H9 (cell line): ENCODE results near the gene SUGT1. TPM values are rescaled to one million over a fixed set of nuclear protein-coding genes. Genes with fewer than 3 reads are reported as not detected.

Experiments
- DNase-seq: peaks from one replicate; pipeline ENCODE4 v3.0.0-alpha.2; 2017
- H2AFZ ChIP-seq: one replicate; pipeline ENCODE4 v1.6.1; 2013; ENCODE audit warnings: mild to moderate bottlenecking, low read length, control low read depth, moderate library complexity
- H2AK5ac ChIP-seq: 2 replicates; pipeline ENCODE4 v1.6.1; 2013; ENCODE audit warnings: low read length, control low read depth, mixed read lengths; ENCODE audit not compliant: insufficient read length
- H2BK120ac ChIP-seq: one replicate; pipeline ENCODE4 v1.6.1; 2013; ENCODE audit warnings: low read depth, mild to moderate bottlenecking, low read length, control low read depth, inconsistent platforms; ENCODE audit not compliant: poor library complexity, severe bottlenecking
- H2BK12ac ChIP-seq: 2 replicates; pipeline ENCODE4 v1.6.1; 2013; ENCODE audit warnings: low read length, control low read depth, mixed read lengths, low read depth; ENCODE audit not compliant: insufficient read length
- H2BK15ac ChIP-seq: 2 replicates; pipeline ENCODE4 v1.6.1; 2013; ENCODE audit warnings: low read depth, low read length, control low read depth
- H2BK20ac ChIP-seq: one replicate; pipeline ENCODE4 v1.6.1; 2013; ENCODE audit warnings: low read depth, mild to moderate bottlenecking, low read length, control low read depth, inconsistent platforms; ENCODE audit not compliant: poor library complexity, severe bottlenecking
- H2BK5ac ChIP-seq: 2 replicates; pipeline ENCODE4 v1.6.1; 2013; ENCODE audit warnings: low read length, control low read depth, mixed read lengths; ENCODE audit not compliant: insufficient read length
- H3K14ac ChIP-seq: 2 replicates; pipeline ENCODE4 v1.6.1; 2013; ENCODE audit warnings: low read length, control low read depth; ENCODE audit not compliant: insufficient read depth
- H3K18ac ChIP-seq: 2 replicates; pipeline ENCODE4 v1.6.1; 2013; ENCODE audit warnings: low read depth, mild to moderate bottlenecking, mixed read lengths, low read length, control low read depth; ENCODE audit not compliant: insufficient read length
- H3K23ac ChIP-seq: 2 replicates; pipeline ENCODE4 v1.6.1; 2013; ENCODE audit warnings: low read length, control low read depth, mixed read lengths, low read depth; ENCODE audit not compliant: insufficient read length
- H3K23me2 ChIP-seq: 2 replicates; pipeline ENCODE4 v1.6.1; 2013; ENCODE audit warnings: low read depth, mild to moderate bottlenecking, mixed read lengths, low read length, control low read depth; ENCODE audit not compliant: insufficient read length, poor library complexity, severe bottlenecking
- H3K27ac ChIP-seq: 2 replicates; pipeline ENCODE4 v1.5.1; 2013; ENCODE audit warnings: low read length, control low read depth, mixed read lengths, low read depth; ENCODE audit not compliant: insufficient read length
- H3K27me3 ChIP-seq: 2 replicates; pipeline ENCODE4 v1.6.1; 2013; ENCODE audit warnings: low read length, control low read depth, inconsistent platforms; ENCODE audit not compliant: insufficient read depth
- H3K4ac ChIP-seq: 2 replicates; pipeline ENCODE4 v1.6.1; 2013; ENCODE audit warnings: low read depth, mild to moderate bottlenecking, control low read depth, inconsistent platforms, low read length, moderate library complexity
- H3K4me1 ChIP-seq: 2 replicates; pipeline ENCODE4 v1.6.1; 2013; ENCODE audit warnings: low read length, control low read depth, inconsistent platforms; ENCODE audit not compliant: insufficient read depth
- H3K4me2 ChIP-seq: 2 replicates; pipeline ENCODE4 v1.6.1; 2013; ENCODE audit warnings: low read length, control low read depth, mixed read lengths; ENCODE audit not compliant: insufficient read length, insufficient read depth
- H3K56ac ChIP-seq: 2 replicates; pipeline ENCODE4 v1.6.1; 2013; ENCODE audit warnings: low read depth, mild to moderate bottlenecking, mixed read lengths, low read length, control low read depth; ENCODE audit not compliant: insufficient read length
- H3K79me1 ChIP-seq: 2 replicates; pipeline ENCODE4 v1.6.1; 2013; ENCODE audit warnings: low read depth, mild to moderate bottlenecking, moderate library complexity, low read length, control low read depth, inconsistent platforms; ENCODE audit not compliant: insufficient read depth, poor library complexity, severe bottlenecking
- H3K79me2 ChIP-seq: 2 replicates; pipeline ENCODE4 v1.6.1; 2013; ENCODE audit warnings: low read length, control low read depth, inconsistent platforms; ENCODE audit not compliant: insufficient read depth
- H3K9ac ChIP-seq: 2 replicates; pipeline ENCODE4 v1.6.1; 2013; ENCODE audit warnings: low read length, control low read depth, mixed read lengths; ENCODE audit not compliant: insufficient read length; ENCODE audit errors: extremely low read depth
- H3K9me3 ChIP-seq: one replicate; pipeline ENCODE4 v1.6.1; 2013; ENCODE audit warnings: low read depth, low read length, inconsistent platforms; ENCODE audit not compliant: control insufficient read depth
- H3T11ph ChIP-seq: one replicate; pipeline ENCODE4 v1.6.1; 2013; ENCODE audit warnings: mild to moderate bottlenecking, low read length, control low read depth, inconsistent platforms
- H4K20me1 ChIP-seq: one replicate; pipeline ENCODE4 v1.6.1; 2013; ENCODE audit not compliant: control insufficient read depth, insufficient read length, insufficient read depth
- H4K5ac ChIP-seq: 2 replicates; pipeline ENCODE4 v1.6.1; 2013; ENCODE audit warnings: low read depth, mild to moderate bottlenecking, mixed read lengths, low read length, control low read depth; ENCODE audit not compliant: insufficient read length
- H4K8ac ChIP-seq: replicated peaks from 2 replicates; pipeline ENCODE4 v1.6.1; 2013; ENCODE audit warnings: low read length, control low read depth, mixed read lengths, low read depth; ENCODE audit not compliant: insufficient read length
- H4K91ac ChIP-seq: 2 replicates; pipeline ENCODE4 v1.6.1; 2013; ENCODE audit warnings: low read depth, mild to moderate bottlenecking, moderate library complexity, mixed read lengths, low read length, control low read depth; ENCODE audit not compliant: insufficient read length
- H3K27ac Mint-ChIP-seq, 3 experiments: 2 replicates in 2 of 3; 3 replicates in 1 of 3; pipeline ENCODE4 v1.8.0; 2020 to 2021; ENCODE audit warnings: mixed read lengths in 3 of 3, mild to moderate bottlenecking in 1 of 3, moderate library complexity in 1 of 3
- H3K27me3 Mint-ChIP-seq: 2 replicates; pipeline ENCODE4 v1.8.0; 2021; ENCODE audit warnings: low read depth, mild to moderate bottlenecking, moderate library complexity, mixed read lengths
- H3K36me3 Mint-ChIP-seq, 3 experiments: 2 replicates in 2 of 3; 3 replicates in 1 of 3; pipeline ENCODE4 v1.8.0; 2020 to 2021; ENCODE audit warnings: low read depth in 3 of 3, mixed read lengths in 3 of 3; ENCODE audit not compliant: insufficient read depth in 1 of 3
- H3K4me1 Mint-ChIP-seq, 2 experiments: 2 replicates each; pipeline ENCODE4 v1.8.0; 2020; ENCODE audit warnings: mixed read lengths in 2 of 2
- H3K4me3 Mint-ChIP-seq, 2 experiments: 2 replicates in 1 of 2; 3 replicates in 1 of 2; pipeline ENCODE4 v1.8.0; 2020 to 2021; ENCODE audit warnings: mild to moderate bottlenecking in 2 of 2, mixed read lengths in 2 of 2, moderate library complexity in 1 of 2
- H3K9me3 Mint-ChIP-seq, 2 experiments: 2 replicates in 1 of 2; 3 replicates in 1 of 2; pipeline ENCODE4 v1.8.0; 2020; ENCODE audit warnings: mild to moderate bottlenecking in 2 of 2, mixed read lengths in 2 of 2, moderate library complexity in 1 of 2
- CTCF ChIP-seq: fragments of 200-600 bp; sonication (generic); conservative IDR thresholded peaks from 3 replicates; pipeline ENCODE4 v1.8.0; 2021; ENCODE audit warnings: antibody characterized with exemption, mild to moderate bottlenecking
- WGBS: extraction: QIAGEN DNeasy Blood & Tissue Kit; methylation state at CpG from one replicate; pipeline ENCODE4 v1.1.7; 2013; ENCODE audit warnings: missing lambda C conversion rate, low lambda C conversion rate, mixed read lengths; ENCODE audit not compliant: insufficient read length; ENCODE audit errors: extremely low coverage; 5-methylcytosine and 5-hydroxymethylcytosine counted together
- total RNA-seq: library from RNA; stranded (reverse); gene quantifications from 2 replicates; pipeline ENCODE4 v1.2.1, GENCODE V29; 2021

Gene SUGT1
- total RNA-seq, 1 experiment from 2014 or later = 99.6 TPM

GRCh38 chr13:52701728-52702465, 49.3 kb downstream of the SUGT1 start:
- Histone ChIP-seq H3K18ac (no peak overlapping the region), H3T11ph (no peak overlapping the region), H2BK20ac (no peak overlapping the region), H3K14ac (no peak overlapping the region), H3K27ac (no peak overlapping the region), H3K23ac (no peak overlapping the region), H4K91ac (no peak overlapping the region), H3K4ac (no peak overlapping the region), H3K9me3 (no peaks in the 10 kb centered on the region), H3K79me1 (no peaks in the 10 kb centered on the region), H3K23me2 (no peaks in the 10 kb centered on the region), H2BK12ac (no peak overlapping the region), H3K56ac (no peak overlapping the region), H3K4me1 (no peaks in the 10 kb centered on the region; the same call in 1 of the 2 replicates), H3K27me3 (no peaks in the 10 kb centered on the region), H2BK120ac (no peak overlapping the region), H4K8ac (no peak overlapping the region), H3K9ac (no peak overlapping the region), H3K4me2 (no peak overlapping the region), H4K20me1 (no peaks in the 10 kb centered on the region), H2AFZ (no peak overlapping the region), H2AK5ac (no peak overlapping the region), H2BK15ac (no peak overlapping the region), H4K5ac (no peak overlapping the region), H2BK5ac (no peak overlapping the region), H3K79me2 (no peaks in the 10 kb centered on the region)
- H3K27ac Mint-ChIP-seq = peak overlapping the region; percentile 1 to 27 (median 24); a peak in 3 of 7 replicates
- WGBS = no CpG with 5 or more reads among the region's 6 CpGs
- TF ChIP-seq CTCF = no peak
- no peak for DNase-seq
- peaks cover 0 to 8% (median 4%) of the 10 kb centered on the region in 3 experiments; a peak in 5 of 7 replicates for H3K36me3 Mint-ChIP-seq
- H3K4me3 Mint-ChIP-seq = no peak overlapping the region
- H3K4me1 Mint-ChIP-seq = peaks cover 13 to 24% of the 10 kb centered on the region in 2 experiments
- no peaks in the 10 kb centered on the region for H3K27me3 Mint-ChIP-seq
- no peaks in the 10 kb centered on the region for H3K9me3 Mint-ChIP-seq
